Skeletal muscle tissue (tissue), 4 donors: ENCODE measurements around the gene TMEM135. TPM values are rescaled to one million over a fixed set of nuclear protein-coding genes. Genes with fewer than 3 reads are reported as not detected.
A peak's percentile ranks its signal among the peaks of the same experiment; 100 is the strongest.

Source experiments
- H3K27ac ChIP-seq: one replicate; pipeline ENCODE4 v1.7.0; 2013; ENCODE audit warnings: mild to moderate bottlenecking, low read depth, low read length, inconsistent platforms
- H3K27me3 ChIP-seq, 3 donors: one replicate each; pipeline ENCODE4 v1.7.0; 2013; ENCODE audit warnings: low read length in 3 of 3; ENCODE audit not compliant: control insufficient read depth in 3 of 3, insufficient read depth in 3 of 3
- H3K36me3 ChIP-seq, 3 donors: one replicate each; pipeline ENCODE4 v1.7.0; 2013; ENCODE audit warnings: low read length in 3 of 3; ENCODE audit not compliant: control insufficient read depth in 3 of 3, insufficient read depth in 3 of 3
- H3K4me1 ChIP-seq, 3 donors: one replicate each; pipeline ENCODE4 v1.7.0; 2013; ENCODE audit warnings: low read length in 3 of 3, mild to moderate bottlenecking in 3 of 3; ENCODE audit not compliant: control insufficient read depth in 3 of 3, insufficient read depth in 3 of 3
- H3K4me3 ChIP-seq, 3 donors: one replicate each; pipeline ENCODE4 v1.7.0; 2013; ENCODE audit warnings: low read length in 3 of 3
- H3K9ac ChIP-seq, 3 donors: one replicate each; pipeline ENCODE4 v1.7.0; 2013; ENCODE audit warnings: low read length in 3 of 3, mild to moderate bottlenecking in 3 of 3, moderate library complexity in 2 of 3, low read depth in 1 of 3
- H3K9me3 ChIP-seq, 3 donors: one replicate each; pipeline ENCODE4 v1.7.0; 2013; ENCODE audit warnings: low read length in 3 of 3; ENCODE audit not compliant: control insufficient read depth in 3 of 3
- total RNA-seq: library from RNA; depleted of rRNA; stranded (reverse); fragments of >200 nt; gene quantifications from one replicate; pipeline ENCODE4 v1.2.3, GENCODE V29; 2014
- donor health status: Osteomylitis.

Gene TMEM135
- total RNA-seq, 1 donor from 2014 or later = 35.5 TPM

DNA sequence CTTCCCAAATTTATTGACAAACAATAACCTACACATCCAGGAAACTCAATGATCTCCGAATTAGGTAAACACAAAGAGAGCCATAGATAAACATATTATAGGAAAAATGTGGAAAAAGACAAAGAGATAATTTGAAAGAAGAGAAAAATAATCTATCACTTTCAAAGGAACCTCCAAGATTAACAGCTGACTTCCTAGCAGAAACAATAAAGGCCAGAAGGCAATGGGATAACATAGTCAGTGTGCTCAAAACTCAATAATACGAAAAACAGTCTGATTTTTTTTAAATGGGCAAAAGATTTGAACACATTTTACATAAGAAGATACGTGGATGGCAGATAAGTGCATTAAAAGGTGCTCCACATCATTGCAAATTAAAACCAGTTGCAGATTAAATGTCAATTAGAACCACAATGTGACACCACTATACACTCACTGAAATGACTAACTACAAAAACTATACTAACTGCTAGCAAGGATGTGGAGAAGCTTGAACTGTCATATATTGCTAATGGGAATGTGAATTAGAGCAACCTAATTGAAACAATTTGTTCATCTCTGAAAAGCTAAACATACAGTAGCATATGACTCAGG, 300.4 kb downstream of the TMEM135 start:
- no peak overlapping the region for H3K4me3 ChIP-seq
- peaks cover 2 to 6% (median 3%) of the 10 kb centered on the region in 3 donors for H3K9me3 ChIP-seq
- H3K27ac ChIP-seq = no peak overlapping the region
- H3K4me1 ChIP-seq = no peaks in the 10 kb centered on the region
- no peaks in the 10 kb centered on the region for H3K27me3 ChIP-seq
- no peak overlapping the region for H3K9ac ChIP-seq
- no peaks in the 10 kb centered on the region for H3K36me3 ChIP-seq

DNA sequence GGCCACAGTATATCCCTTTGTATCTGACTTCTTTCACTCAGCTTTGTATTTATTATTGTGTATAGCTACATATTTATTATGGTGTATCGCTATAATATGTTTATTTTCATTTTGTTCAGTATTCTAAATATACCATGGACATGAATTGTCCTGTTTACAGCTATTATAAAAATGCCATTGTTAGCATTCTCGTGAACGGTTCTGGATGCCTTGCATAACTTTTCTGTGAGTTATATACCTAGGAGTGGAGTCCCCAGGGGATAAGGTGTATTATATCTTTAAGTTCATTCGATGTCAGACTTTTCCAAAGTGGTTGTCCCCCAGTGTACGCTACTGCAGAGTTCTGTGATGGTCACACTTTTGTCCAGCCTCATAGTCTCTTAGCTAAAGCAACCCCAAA, 301.7 kb downstream of the TMEM135 start:
- H3K4me1 ChIP-seq = no peaks in the 10 kb centered on the region
- no peak overlapping the region for H3K27ac ChIP-seq
- H3K36me3 ChIP-seq = no peaks in the 10 kb centered on the region
- no peaks in the 10 kb centered on the region for H3K27me3 ChIP-seq
- no peak overlapping the region for H3K9ac ChIP-seq
- H3K4me3 ChIP-seq = no peak overlapping the region
- H3K9me3 ChIP-seq = peaks cover 2 to 6% (median 3%) of the 10 kb centered on the region in 3 donors

DNA sequence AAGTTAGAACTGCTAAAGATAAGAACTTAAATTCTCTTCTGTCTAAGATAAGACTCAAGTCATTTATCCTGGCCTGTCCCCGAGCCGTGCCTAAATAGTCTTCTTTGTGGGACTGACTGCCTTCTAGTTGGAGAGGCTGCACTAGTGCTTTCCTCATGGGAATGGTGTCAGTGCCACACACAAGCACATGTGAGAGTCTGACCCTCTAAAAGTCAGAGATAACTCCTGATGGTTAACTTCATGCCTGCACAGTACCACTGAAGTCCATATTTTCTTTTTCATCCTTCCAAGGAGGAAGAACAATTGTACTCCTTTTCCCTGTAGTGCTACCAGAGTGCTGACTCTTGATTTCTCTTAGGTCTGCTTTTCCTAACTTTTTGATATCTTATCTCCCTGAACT, 309.7 kb downstream of the TMEM135 start:
- Histone ChIP-seq H3K4me1 (peaks cover 0 to under 1% (median 0%) of the 10 kb centered on the region in 3 donors), H3K4me3 (no peak overlapping the region), H3K27ac (no peak overlapping the region), H3K36me3 (no peaks in the 10 kb centered on the region), H3K9me3 (no peaks in the 10 kb centered on the region), H3K27me3 (no peaks in the 10 kb centered on the region), H3K9ac (no peak overlapping the region)

DNA sequence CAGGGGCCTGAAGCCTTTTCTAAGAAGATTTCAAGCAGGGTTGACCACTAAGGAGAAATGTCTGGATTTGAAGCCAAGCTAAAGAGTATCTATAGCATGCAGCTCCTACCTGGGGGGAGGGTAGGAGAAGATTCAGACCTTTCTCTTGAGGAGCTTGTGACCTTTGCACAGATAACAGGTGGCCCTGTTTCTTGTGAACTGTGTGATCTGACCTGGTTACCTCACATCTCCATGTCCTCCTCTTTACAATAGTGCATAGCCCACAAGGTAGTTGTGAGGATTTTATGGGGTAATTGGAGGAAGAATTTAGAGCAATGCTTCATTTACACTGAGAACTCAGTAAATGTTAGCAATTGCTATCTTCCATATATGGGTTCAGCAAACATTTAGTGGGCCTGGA, 310.1 kb downstream of the TMEM135 start:
- Histone ChIP-seq H3K9me3 (no peaks in the 10 kb centered on the region), H3K36me3 (no peaks in the 10 kb centered on the region), H3K4me1 (peaks cover 3 to 4% (median 4%) of the 10 kb centered on the region in 3 donors), H3K9ac (no peak overlapping the region), H3K27me3 (no peaks in the 10 kb centered on the region), H3K4me3 (no peak overlapping the region), H3K27ac (no peak overlapping the region)

DNA sequence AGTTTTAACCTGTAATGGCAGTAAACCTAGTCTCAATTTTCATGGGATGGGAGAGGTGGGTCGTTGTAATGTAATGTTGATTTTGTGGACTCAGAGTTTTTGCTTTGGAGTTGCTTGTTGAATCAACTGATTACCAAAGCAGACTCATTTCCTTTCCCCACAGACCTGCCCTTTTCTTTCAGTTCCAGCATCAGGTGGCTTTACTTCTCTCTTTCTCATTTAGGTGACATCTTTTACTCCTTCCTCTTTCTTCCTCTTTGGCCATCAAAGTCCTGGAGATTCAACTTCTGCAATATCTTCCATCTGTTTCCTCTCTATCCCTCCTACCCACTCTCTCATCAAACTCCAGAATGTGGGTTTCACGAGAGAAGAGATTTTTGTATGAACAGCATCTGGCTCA, 313.9 kb downstream of the TMEM135 start:
- no peak overlapping the region for H3K4me3 ChIP-seq
- no peaks in the 10 kb centered on the region for H3K36me3 ChIP-seq
- H3K9ac ChIP-seq = no peak overlapping the region
- H3K4me1 ChIP-seq = peaks cover 12 to 16% (median 14%) of the 10 kb centered on the region in 3 donors
- H3K9me3 ChIP-seq = no peaks in the 10 kb centered on the region
- H3K27ac ChIP-seq = no peak overlapping the region
- H3K27me3 ChIP-seq = no peaks in the 10 kb centered on the region

DNA sequence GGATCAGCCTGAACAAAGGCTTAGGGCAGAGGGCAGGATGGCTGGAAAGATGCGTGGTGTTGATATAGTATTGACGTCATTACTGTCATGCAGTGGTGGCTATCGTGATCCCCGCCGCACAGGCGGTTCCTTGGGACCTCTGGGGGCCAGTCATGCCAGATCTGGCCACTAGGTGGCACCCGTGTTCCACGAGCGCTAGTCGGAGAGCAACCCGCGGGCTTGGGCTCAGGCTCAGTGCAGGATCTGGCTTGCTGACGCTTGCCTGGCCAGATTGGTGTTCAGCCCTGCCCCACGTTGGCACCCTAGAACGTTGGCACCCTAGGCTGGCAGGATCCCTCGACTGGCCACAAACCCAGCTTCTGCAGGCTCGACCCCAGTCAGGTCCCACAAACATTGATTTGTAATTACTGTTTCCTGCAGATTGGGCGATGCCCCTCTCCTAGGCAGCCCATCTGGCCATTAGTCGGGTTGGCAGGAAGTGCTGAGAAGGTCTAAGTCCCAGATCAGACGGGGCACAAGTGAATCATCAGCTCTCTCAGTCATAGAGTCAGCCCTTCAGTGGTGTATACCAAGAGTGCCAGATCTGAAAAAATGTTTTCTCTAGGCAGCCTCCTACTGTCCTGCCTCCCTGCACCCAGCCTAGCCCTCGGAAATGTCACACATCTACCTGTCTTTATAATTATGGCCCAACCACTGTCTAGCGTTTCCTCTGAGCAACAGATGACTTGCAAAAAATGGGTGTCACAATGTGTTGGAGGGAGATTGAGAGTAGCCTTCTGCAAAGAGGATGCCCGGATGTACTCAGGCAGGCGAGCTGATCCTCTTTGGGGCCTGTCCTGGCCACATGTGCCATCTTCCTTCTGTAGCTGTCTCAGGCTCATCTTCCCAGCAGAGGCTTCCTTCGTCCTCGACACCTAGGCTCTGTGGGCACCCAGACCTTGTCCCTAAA, 315.3 kb downstream of the TMEM135 start:
- H3K27me3 ChIP-seq = no peaks in the 10 kb centered on the region
- no peaks in the 10 kb centered on the region for H3K36me3 ChIP-seq
- peak overlapping the region in 1 of 3 donors; percentile 63 for H3K9ac ChIP-seq
- H3K4me1 ChIP-seq = peaks cover 16 to 25% (median 20%) of the 10 kb centered on the region in 3 donors
- H3K27ac ChIP-seq = no peak overlapping the region
- H3K4me3 ChIP-seq = peak overlapping the region in 1 of 3 donors; percentile 23
- no peaks in the 10 kb centered on the region for H3K9me3 ChIP-seq

DNA sequence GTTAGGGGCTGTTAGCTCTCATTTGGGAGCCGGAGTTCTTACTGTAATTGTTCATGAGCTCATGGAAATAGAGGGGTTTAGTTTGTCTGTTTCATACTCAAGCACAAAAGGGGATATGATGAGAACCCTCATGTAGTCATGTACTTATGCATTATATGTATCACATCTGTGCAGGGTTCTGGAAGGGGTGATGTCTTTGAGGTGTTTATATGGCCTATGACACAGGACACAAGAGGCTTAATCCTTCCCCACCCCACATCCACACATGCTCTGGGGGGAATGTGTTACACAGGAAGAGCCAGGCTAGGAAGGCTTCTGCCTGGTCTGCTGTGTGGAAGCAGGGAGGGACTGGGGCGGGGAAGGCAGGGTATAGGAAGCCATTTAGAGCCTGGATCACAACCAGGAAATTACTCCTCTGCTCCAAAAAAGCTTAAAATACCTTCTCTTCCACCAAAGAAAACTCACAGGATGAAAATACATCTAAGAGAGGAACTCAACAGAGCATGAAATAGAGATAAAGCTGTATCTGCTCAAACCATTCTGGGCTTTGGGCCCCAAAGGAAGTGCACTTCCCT, 316.1 kb downstream of the TMEM135 start:
- H3K27ac ChIP-seq = no peak overlapping the region

DNA sequence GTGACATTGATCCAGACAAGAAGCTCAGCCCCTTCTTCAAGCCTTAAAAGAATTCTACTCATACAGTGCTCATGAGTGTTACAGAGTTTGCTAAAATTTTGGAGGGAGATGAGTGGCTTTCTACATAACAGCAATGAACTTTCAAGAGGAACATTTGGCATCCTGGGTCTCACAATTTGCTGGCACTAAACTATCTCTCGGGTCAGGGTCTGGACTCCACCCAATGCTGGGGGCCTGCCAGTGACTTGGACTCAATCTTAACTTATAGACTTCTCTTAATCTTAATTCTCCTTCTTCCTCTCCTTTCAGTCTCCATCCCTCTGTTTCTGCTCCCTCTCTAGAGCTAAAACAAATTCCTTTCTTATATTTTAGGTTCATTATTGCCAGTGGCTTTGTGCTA, 317.9 kb downstream of the TMEM135 start:
- peaks cover 16 to 25% (median 20%) of the 10 kb centered on the region in 3 donors for H3K4me1 ChIP-seq
- H3K27ac ChIP-seq = no peak overlapping the region
- H3K9ac ChIP-seq = no peak overlapping the region
- no peaks in the 10 kb centered on the region for H3K9me3 ChIP-seq
- H3K36me3 ChIP-seq = no peaks in the 10 kb centered on the region
- H3K4me3 ChIP-seq = no peak overlapping the region
- no peaks in the 10 kb centered on the region for H3K27me3 ChIP-seq

More for the DNA sequence above, 316.1 kb downstream of the TMEM135 start:
- Histone ChIP-seq H3K27me3 (no peaks in the 10 kb centered on the region), H3K9me3 (no peaks in the 10 kb centered on the region), H3K9ac (no peak overlapping the region), H3K4me3 (no peak overlapping the region), H3K36me3 (no peaks in the 10 kb centered on the region), H3K4me1 (peaks cover 16 to 25% (median 20%) of the 10 kb centered on the region in 3 donors)

DNA sequence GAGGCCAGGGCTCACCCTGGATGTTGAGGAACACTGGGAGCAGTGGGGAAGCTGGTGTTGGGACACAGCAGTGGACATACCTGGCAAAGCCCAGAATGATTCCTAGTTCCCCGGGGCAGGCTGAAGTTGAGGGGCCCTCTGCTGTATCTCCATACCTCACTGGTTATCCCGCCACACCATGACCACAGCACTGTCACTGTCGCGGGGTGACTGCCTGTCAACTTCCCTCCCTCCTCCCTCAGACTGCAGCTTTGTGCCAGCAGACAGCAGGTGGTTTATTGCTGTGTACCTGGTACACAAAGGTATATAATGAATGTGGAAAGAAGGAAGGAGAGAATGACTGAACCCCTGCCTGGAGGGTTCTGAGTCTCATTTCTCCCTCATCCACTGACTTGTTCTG, 318.7 kb downstream of the TMEM135 start:
- Histone ChIP-seq H3K9me3 (no peaks in the 10 kb centered on the region), H3K4me3 (no peak overlapping the region), H3K27me3 (no peaks in the 10 kb centered on the region), H3K4me1 (peaks cover 16 to 25% (median 20%) of the 10 kb centered on the region in 3 donors), H3K36me3 (no peaks in the 10 kb centered on the region), H3K27ac (no peak overlapping the region), H3K9ac (peak overlapping the region in 1 of 3 donors; percentile 5)

DNA sequence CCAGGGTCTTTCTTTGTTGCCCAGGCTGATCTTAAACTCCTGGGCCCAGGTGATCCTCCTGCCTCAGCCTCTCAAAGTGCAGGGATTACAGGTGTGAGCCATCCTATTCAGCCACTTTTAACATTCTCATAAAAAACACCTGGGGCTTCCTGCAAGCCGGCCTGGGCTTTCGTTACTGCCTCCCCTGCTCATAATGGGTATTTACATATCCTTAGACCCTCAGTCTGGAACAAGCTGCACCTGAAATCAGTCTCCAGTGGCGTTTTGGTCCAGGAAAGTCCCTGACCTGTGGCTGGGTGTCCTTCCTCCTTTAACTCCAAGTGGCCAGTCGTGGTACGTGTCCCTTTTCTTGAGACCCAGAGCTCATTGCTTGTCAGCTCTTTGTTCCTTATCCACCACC, 320.7 kb downstream of the TMEM135 start:
- H3K4me1 ChIP-seq = peaks cover 11 to 16% (median 11%) of the 10 kb centered on the region in 3 donors
- H3K27me3 ChIP-seq = no peaks in the 10 kb centered on the region
- no peaks in the 10 kb centered on the region for H3K9me3 ChIP-seq

More for the DNA sequence above, 320.7 kb downstream of the TMEM135 start:
- Histone ChIP-seq H3K27ac (no peak overlapping the region), H3K36me3 (no peaks in the 10 kb centered on the region), H3K4me3 (no peak overlapping the region), H3K9ac (no peak overlapping the region)
